GM19240 (cell line): ENCODE results near the gene LYST.
"Not testable (repeated sequence)": the region's sequence is repeated elsewhere in the genome, so short reads cannot be mapped to it uniquely, and the experiment has no call there.

Source experiments
- DNase-seq: peaks from one replicate; pipeline ENCODE4 v3.0.0; 2011; ENCODE audit warnings: low spot score; ENCODE audit not compliant: insufficient read length

The LYST gene

GRCh38 chr1:235775246-235775860, 91.4 kb downstream of the LYST start:
- no peak for DNase-seq

GRCh38 chr1:235767795-235768194, 98.9 kb downstream of the LYST start:
- DNase-seq, result peak; percentile 38

- DNase-seq, result no peak
Measured at GRCh38 chr1:235766794-235767285, 99.9 kb downstream of the LYST start.

GRCh38 chr1:235763962-235764361, 102.7 kb downstream of the LYST start:
- DNase-seq, result no peak

GRCh38 chr1:235759336-235759735, 107.4 kb downstream of the LYST start:
- DNase-seq, result no peak

- no peak for DNase-seq
Measured at GRCh38 chr1:235758931-235759330, 107.8 kb downstream of the LYST start.

- DNase-seq, result no peak
Measured at GRCh38 chr1:235757587-235758096, 109.1 kb downstream of the LYST start.

- DNase-seq, result not testable (repeated sequence)
Measured at GRCh38 chr1:235754186-235754585, 112.5 kb downstream of the LYST start.

GRCh38 chr1:235749755-235750300, 116.9 kb downstream of the LYST start:
- DNase-seq, result no peak

GRCh38 chr1:235748747-235749146, 118.0 kb downstream of the LYST start:
- no peak for DNase-seq

GRCh38 chr1:235746245-235746644, 120.5 kb downstream of the LYST start:
- DNase-seq, result no peak

- no peak for DNase-seq
Measured at GRCh38 chr1:235745503-235746136, 121.1 kb downstream of the LYST start.

GRCh38 chr1:235742914-235743599, 123.6 kb downstream of the LYST start:
- no peak for DNase-seq

GRCh38 chr1:235741294-235741693, 125.4 kb downstream of the LYST start:
- DNase-seq, result no peak

GRCh38 chr1:235739631-235740030, 127.1 kb downstream of the LYST start:
- no peak for DNase-seq

GRCh38 chr1:235739124-235739523, 127.6 kb downstream of the LYST start:
- DNase-seq, result no peak

GRCh38 chr1:235737751-235738150, 129.0 kb downstream of the LYST start:
- DNase-seq, result no peak

- DNase-seq, result no peak
Measured at GRCh38 chr1:235736263-235736662, 130.4 kb downstream of the LYST start.

GRCh38 chr1:235735621-235736020, 131.1 kb downstream of the LYST start:
- DNase-seq, result no peak

- no peak for DNase-seq
Measured at GRCh38 chr1:235734335-235734734, 132.4 kb downstream of the LYST start.

- no peak for DNase-seq
Measured at GRCh38 chr1:235730007-235730406, 136.7 kb downstream of the LYST start.

- no peak for DNase-seq
Measured at GRCh38 chr1:235726557-235726956, 140.1 kb downstream of the LYST start.
